Stimulated activated CD8-positive, alpha-beta memory T cell treated with anti-CD3 and anti-CD28 coated beads, Interleukin-12 subunit alpha, Interleukin-12 subunit beta, amount 100 ng/mL, for 1 hour (primary cell): Measurements from ENCODE around the gene ATP8B4.
"Not testable (repeated sequence)": the region's sequence is repeated elsewhere in the genome, so short reads cannot be mapped to it uniquely, and the experiment has no call there.

ENCODE experiments used
- DNase-seq: peaks from one replicate; pipeline ENCODE4 v3.0.0-alpha.2; 2020; ENCODE audit warnings: low read depth

ATP8B4 gene

GRCh38 chr15:50009634-50010033 lies 109.4 kb downstream of the ATP8B4 start:
- DNase-seq = no peak

- peak; percentile 32 for DNase-seq
Observed at GRCh38 chr15:50003786-50004334, 115.2 kb downstream of the ATP8B4 start.

GRCh38 chr15:49991587-49991986 lies 127.4 kb downstream of the ATP8B4 start:
- no peak for DNase-seq

- DNase-seq = no peak
Observed at GRCh38 chr15:49990835-49991545, 128.0 kb downstream of the ATP8B4 start.

GRCh38 chr15:49989498-49989897 lies 129.5 kb downstream of the ATP8B4 start:
- DNase-seq = no peak

- DNase-seq = no peak
Observed at GRCh38 chr15:49988766-49989165, 130.3 kb downstream of the ATP8B4 start.

- DNase-seq = no peak
Observed at GRCh38 chr15:49987896-49988295, 131.1 kb downstream of the ATP8B4 start.

GRCh38 chr15:49987198-49987785 lies 131.7 kb downstream of the ATP8B4 start:
- no peak for DNase-seq

- no peak for DNase-seq
Observed at GRCh38 chr15:49986326-49986725, 132.7 kb downstream of the ATP8B4 start.

GRCh38 chr15:49985463-49985862 lies 133.6 kb downstream of the ATP8B4 start:
- DNase-seq = no peak

- no peak for DNase-seq
Observed at GRCh38 chr15:49984436-49984835, 134.6 kb downstream of the ATP8B4 start.

- no peak for DNase-seq
Observed at GRCh38 chr15:49982584-49982983, 136.4 kb downstream of the ATP8B4 start.

- DNase-seq = no peak
Observed at GRCh38 chr15:49979705-49980382, 139.2 kb downstream of the ATP8B4 start.

- no peak for DNase-seq
Observed at GRCh38 chr15:49978121-49978520, 140.9 kb downstream of the ATP8B4 start.

- DNase-seq = no peak
Observed at GRCh38 chr15:49977306-49977705, 141.7 kb downstream of the ATP8B4 start.

GRCh38 chr15:49964551-49964950 lies 154.5 kb downstream of the ATP8B4 start:
- no peak for DNase-seq

- no peak for DNase-seq
Observed at GRCh38 chr15:49964061-49964460, 155.0 kb downstream of the ATP8B4 start.

GRCh38 chr15:49963033-49963772 lies 155.8 kb downstream of the ATP8B4 start:
- DNase-seq = not testable (repeated sequence)

GRCh38 chr15:49962044-49962602 lies 156.9 kb downstream of the ATP8B4 start:
- DNase-seq = no peak

- DNase-seq = no peak
Observed at GRCh38 chr15:49953421-49953820, 165.6 kb downstream of the ATP8B4 start.

GRCh38 chr15:49946681-49947080 lies 172.4 kb downstream of the ATP8B4 start:
- no peak for DNase-seq

- no peak for DNase-seq
Observed at GRCh38 chr15:49934487-49934886, 184.5 kb downstream of the ATP8B4 start.
